HG02678 (cell line): Measurements from ENCODE around the gene CALML6.

Experiments
- ATAC-seq: cut with Tn5 transposase; IDR thresholded peaks from one replicate; pipeline ENCODE4 v1.9.1; 2021; ENCODE audit warnings: mild to moderate bottlenecking, moderate library complexity; ENCODE audit not compliant: unreplicated experiment

Gene CALML6

GRCh38 chr1:1891349-1892078 lies 23.5 kb upstream of the CALML6 start:
- ATAC-seq: peak; percentile 18

GRCh38 chr1:1892079-1892762 lies 22.8 kb upstream of the CALML6 start:
- ATAC-seq: no peak

- ATAC-seq: no peak
Observed at GRCh38 chr1:1892763-1893120, 22.3 kb upstream of the CALML6 start.

GRCh38 chr1:1893291-1893985 lies 21.6 kb upstream of the CALML6 start:
- no peak for ATAC-seq

- no peak for ATAC-seq
Observed at GRCh38 chr1:1893997-1894353, 21.1 kb upstream of the CALML6 start.

- no peak for ATAC-seq
Observed at GRCh38 chr1:1894354-1895059, 20.6 kb upstream of the CALML6 start.

- no peak for ATAC-seq
Observed at GRCh38 chr1:1895060-1895418, 20.0 kb upstream of the CALML6 start.

- ATAC-seq: no peak
Observed at GRCh38 chr1:1895456-1896336, 19.4 kb upstream of the CALML6 start.

- ATAC-seq: no peak
Observed at GRCh38 chr1:1898246-1898933, 16.7 kb upstream of the CALML6 start.

- ATAC-seq: no peak
Observed at GRCh38 chr1:1899266-1899966, 15.6 kb upstream of the CALML6 start.

- no peak for ATAC-seq
Observed at GRCh38 chr1:1899967-1900327, 15.1 kb upstream of the CALML6 start.

- ATAC-seq: no peak
Observed at GRCh38 chr1:1900883-1901640, 14.0 kb upstream of the CALML6 start.

- ATAC-seq: no peak
Observed at GRCh38 chr1:1901641-1902294, 13.3 kb upstream of the CALML6 start.

GRCh38 chr1:1903224-1903623 lies 11.8 kb upstream of the CALML6 start:
- ATAC-seq: no peak

- peak; percentile 29 for ATAC-seq
Observed at GRCh38 chr1:1906185-1907097, 8.6 kb upstream of the CALML6 start.

GRCh38 chr1:1907098-1907736 lies 7.8 kb upstream of the CALML6 start:
- ATAC-seq: peak; percentile 32

- ATAC-seq: no peak
Observed at GRCh38 chr1:1908506-1908791, 6.6 kb upstream of the CALML6 start.
